GM12801 (cell line): Measurements from ENCODE around the gene SLC16A3.

Experiments
- TF ChIP-seq, protein P1 (sequence below): IDR thresholded peaks from one replicate; pipeline ENCODE4 v1.5.1; 2011; ENCODE audit warnings: control low read depth; ENCODE audit not compliant: insufficient read length; ENCODE audit errors: extremely low read depth

The SLC16A3 gene

GRCh38 chr17:82212331-82213250, 16.3 kb upstream of the SLC16A3 start, which contains the start of gene CCDC57:
CCDC57 (minus strand) TSS chr17:82212842; CDS start chr17:82201944, 10,898 bp downstream.
- TF ChIP-seq, protein P1, sequence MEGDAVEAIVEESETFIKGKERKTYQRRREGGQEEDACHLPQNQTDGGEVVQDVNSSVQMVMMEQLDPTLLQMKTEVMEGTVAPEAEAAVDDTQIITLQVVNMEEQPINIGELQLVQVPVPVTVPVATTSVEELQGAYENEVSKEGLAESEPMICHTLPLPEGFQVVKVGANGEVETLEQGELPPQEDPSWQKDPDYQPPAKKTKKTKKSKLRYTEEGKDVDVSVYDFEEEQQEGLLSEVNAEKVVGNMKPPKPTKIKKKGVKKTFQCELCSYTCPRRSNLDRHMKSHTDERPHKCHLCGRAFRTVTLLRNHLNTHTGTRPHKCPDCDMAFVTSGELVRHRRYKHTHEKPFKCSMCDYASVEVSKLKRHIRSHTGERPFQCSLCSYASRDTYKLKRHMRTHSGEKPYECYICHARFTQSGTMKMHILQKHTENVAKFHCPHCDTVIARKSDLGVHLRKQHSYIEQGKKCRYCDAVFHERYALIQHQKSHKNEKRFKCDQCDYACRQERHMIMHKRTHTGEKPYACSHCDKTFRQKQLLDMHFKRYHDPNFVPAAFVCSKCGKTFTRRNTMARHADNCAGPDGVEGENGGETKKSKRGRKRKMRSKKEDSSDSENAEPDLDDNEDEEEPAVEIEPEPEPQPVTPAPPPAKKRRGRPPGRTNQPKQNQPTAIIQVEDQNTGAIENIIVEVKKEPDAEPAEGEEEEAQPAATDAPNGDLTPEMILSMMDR = no peak

- TF ChIP-seq, protein P1 = no peak
Measured at GRCh38 chr17:82213251-82214011, 15.4 kb upstream of the SLC16A3 start.

DNA sequence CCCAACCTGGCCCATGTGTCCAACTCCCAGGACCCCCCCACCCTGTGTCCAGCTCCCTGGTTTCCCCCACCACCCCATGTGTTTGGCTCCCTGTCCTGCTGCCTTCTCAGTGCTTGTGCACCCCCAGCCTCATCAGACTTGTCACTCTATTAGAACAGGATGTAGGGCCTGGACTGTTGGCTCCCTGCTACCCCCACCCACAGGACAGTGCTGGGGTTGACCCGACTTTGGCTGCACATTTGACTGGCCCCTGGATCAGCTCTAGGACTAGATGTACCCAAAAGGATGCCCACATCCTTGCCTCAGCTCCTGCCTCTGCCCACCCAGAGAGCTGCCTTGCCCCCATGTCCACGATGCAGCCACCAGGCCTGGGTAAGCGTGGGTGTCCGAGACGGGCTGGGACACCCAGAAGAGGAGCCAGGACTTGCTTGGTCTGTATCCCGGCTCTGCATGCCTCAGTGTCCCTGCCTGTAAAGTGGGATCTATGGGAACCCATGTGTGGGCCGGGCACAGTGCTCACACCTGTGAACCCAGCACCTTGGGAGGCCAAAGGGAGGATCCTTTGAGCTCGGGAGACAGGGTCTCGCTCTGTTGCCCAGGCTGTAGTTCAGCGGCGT, 14.7 kb upstream of the SLC16A3 start:
- TF ChIP-seq, protein P1 = no peak

- TF ChIP-seq, protein P1 = no peak
Measured at GRCh38 chr17:82215095-82215971, 13.5 kb upstream of the SLC16A3 start.

DNA sequence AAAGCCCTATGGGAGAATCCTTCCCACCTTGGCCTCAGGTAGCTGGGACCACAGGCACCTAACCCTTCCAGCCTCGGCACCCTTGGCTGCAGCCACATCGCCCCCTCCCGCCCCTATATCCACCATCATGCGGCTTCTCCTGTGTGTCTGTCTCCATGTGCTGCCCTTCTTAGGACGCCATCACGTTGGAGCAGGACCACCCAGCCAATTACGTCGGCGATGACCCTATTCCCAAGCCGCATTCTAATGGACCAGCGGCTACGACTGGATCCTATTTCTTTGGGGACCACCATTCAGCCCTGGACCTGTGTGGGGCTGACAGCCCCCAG, 12.9 kb upstream of the SLC16A3 start:
- TF ChIP-seq, protein P1 = no peak

DNA sequence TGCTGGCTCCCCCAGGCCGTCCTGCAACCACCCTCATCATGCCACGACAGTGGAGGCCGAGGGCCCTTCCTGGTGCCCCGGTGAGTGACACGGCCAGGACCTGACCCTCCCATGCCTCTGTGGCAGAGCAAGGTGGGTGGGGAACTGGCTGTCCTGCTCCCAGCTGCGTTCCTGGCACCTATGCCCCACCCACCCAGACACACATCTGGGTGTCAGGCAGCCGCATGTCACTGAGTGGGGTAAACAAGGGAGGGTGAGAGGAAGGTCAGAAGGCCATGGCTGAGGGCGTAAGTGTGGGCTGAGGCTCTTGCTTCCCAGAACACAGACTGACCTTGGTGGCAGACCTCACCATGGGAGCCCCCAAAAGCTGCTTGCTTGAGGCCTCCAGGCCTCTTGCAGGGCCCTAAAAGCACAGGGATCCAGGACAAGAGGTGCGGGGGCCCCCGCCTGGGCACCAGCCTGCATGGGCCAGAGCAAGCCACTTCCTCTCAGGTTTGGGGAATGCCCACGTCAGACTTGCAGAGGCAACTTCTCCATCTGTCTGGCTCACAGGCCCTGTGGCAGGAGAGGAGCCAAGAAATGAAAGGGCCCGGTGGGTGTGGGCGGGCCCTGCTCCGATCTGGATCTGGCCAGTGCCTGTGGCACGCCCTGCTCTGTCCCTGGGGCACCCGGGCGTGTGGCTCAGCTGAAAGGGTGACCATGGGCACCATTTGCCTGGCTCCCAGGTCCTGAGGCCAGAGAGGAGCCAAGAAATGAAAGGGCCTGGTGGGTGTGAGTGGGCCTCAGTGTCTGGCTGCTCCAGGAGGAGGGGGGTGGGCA, 12.3 kb upstream of the SLC16A3 start:
- TF ChIP-seq, protein P1 = no peak
